HG02798 (cell line): ENCODE results near the gene CCDC13.

Source experiments
- ATAC-seq: cut with Tn5 transposase; IDR thresholded peaks from one replicate; pipeline ENCODE4 v1.9.1; 2021; ENCODE audit warnings: mild to moderate bottlenecking; ENCODE audit not compliant: unreplicated experiment, poor library complexity

CCDC13 gene

DNA sequence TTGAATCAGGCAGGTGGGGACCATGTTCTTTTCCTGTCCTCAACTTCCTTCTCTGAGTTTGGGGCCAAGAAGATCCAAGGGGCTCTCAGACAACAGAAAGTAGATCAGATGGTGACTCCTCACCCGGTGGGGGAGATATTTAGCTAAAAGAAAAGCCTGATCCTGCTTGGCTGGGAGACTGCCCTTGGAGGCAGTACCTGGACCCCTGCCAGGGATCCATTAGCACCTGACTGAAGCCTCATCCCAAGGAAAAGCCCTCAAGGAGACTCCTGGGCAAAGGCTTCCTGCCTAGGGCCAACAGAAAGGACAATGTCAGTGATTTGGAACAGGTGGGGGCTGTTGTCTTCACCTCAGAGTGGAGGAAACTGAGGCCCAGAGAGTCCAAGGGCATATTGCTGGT, 37.0 kb downstream of the CCDC13 start:
- ATAC-seq, result no peak

DNA sequence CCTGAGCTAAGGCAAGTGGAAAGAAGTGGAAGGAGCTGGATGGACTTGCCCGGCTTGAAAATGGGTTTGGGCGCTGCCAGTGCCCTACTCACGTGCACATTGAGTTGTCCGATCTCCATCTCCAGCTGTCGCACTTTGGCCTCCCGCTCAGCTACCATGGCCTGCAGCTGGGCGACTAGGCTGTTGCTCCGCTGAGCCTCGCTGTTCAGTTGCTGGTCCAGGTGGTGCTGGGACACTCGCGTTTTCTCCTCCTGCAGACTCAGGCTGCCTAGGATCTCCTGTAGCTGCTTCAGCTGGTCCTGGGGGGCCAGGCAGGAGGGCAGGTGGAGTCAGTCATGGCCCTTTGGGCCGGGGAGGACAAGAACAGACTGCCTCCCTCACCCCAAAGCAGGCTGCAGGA, 37.4 kb downstream of the CCDC13 start:
- ATAC-seq, result no peak

DNA sequence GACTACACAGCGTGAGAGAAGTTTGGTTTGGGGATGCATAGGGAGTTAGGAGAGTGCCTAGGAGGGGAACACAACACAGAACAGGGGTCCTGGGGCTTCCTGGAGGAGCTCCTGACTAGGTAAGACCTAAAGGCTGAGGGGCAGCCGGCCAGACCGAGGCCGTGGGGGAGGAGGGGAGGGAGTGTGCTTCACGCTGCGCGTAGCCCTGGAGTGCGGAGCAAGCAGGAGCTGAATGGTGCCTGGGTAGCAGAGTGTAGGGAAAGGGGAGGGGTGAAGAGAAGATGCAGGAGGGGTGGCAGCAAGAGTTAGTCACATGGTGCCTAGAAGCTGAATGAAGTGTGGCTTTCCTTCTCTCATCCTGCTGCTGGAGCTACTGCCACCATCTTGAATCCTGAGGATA, 38.0 kb downstream of the CCDC13 start:
- ATAC-seq, result no peak

DNA sequence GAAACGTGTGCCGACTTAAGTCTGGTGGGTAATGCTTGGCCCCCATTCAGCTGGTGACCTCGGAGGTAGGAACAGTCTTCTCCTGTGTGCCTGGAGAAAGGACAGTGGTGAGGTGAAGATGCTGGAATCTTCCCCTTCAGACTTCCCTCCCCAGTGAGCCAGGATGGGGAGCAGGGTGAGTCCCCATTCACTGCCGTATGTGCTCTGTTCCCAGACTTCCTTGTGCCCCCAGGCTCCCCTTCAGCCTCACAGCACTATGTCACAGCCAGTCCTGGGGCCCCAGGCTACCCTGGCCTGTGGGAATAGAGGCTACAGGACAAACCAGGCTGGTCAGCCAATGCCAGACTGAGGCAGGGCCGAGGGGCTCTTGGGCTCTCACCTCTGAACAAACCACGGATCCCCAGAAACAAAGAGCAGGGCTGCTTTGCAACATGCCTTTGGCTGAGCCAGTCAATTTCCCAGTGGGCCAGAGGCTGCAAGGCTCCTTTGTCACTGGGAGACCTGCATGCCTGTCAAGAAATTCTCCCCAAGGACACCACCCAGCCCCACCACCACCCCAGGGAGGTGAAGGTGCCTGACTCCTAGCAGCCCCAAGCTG, 38.7 kb downstream of the CCDC13 start:
- no peak for ATAC-seq

DNA sequence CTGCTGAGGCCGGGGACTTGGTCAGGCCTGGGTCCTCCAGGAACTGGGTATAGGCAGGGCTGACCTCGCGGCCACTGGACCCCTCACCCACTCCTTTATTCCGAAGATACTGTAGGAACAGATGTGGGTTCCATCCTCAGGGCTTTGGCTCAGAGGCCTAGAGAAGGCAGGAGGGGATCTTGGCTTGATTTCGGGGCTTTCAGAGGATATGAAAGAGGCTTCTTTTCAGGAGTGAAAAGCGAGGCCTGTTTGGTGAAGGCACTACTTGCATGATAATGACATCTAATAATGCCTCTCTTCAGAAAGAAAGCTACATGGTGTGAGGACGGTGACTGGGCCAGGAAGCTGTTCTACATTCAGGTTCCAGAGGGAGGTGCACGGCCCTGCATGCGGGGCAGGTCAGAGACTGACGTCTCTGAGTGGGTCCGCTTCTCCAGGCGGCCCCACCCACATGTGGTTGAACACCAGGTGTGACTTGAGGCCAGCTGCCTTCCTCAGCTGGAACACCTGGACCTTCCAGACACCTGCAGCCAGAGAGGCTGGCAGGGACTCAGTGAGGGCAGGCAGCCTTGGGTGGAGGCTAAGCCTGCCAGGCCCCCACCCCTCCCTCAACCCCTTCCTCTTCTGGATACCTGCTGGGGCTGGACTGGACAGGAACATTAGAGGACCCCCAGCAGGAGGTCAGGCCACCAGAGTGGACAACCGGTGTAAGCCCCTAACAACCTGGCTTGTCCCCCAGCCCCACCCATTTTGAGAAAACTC, 39.4 kb downstream of the CCDC13 start:
- no peak for ATAC-seq

DNA sequence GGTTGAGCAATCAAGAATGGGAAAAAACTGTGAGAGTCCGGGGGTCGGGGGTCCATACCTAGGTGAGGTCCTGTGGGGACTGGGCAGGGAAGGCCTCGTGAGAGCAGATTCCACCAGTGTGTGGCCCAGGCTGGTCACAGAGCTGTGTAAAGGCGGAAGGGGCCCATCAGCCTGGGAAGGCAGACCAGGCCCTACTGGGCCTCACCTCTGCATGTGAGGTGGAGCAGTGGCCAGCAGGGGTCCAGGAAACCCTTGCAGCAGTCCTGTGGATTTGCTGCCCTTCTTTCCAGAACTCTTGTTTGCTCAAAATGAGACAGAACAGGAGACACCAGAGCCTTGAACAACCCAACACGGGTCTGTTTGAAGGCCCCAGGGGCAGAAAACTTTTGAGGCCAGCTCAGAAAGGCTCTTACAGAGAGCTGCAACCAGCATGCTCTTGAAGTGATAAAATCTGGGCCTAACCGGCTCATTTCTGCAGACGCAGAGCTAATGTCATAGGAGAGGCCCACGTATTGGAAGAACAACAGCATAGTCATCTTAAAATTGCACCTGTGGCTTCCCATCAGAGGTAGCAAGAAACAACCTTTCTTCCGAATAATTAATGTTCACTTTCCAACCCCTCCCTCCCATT, 40.1 kb downstream of the CCDC13 start:
- no peak for ATAC-seq

DNA sequence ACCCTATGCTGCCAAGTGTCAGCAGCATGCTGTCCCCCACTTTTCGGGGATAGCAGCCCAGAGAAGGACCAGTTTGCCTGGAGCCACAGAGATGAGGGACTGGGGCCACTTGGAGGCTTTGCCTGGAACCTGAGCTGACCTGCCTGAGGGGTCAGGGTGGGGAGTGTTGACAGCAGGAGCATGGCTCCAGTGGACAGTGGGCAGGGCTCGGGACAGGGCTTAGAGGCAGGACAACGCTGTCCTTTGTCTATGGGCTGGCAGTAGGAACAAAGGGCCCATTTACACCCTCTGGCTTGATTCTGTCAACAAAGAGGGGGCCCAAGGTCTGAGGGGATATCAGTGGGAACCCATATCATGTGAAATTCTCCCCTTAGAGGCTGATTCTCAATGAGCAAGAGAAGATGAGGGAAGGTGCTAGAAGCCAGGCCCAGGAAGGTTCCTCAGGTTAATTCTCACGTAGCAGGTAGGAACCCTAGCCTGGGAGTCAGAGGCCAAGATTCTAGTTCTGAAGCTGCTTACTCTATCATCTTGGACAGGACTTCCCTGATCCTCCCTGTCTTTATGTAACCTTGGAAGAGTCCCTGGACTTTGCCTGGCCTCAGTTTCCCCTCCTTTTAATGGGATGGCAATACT, 40.7 kb downstream of the CCDC13 start:
- ATAC-seq, result no peak

DNA sequence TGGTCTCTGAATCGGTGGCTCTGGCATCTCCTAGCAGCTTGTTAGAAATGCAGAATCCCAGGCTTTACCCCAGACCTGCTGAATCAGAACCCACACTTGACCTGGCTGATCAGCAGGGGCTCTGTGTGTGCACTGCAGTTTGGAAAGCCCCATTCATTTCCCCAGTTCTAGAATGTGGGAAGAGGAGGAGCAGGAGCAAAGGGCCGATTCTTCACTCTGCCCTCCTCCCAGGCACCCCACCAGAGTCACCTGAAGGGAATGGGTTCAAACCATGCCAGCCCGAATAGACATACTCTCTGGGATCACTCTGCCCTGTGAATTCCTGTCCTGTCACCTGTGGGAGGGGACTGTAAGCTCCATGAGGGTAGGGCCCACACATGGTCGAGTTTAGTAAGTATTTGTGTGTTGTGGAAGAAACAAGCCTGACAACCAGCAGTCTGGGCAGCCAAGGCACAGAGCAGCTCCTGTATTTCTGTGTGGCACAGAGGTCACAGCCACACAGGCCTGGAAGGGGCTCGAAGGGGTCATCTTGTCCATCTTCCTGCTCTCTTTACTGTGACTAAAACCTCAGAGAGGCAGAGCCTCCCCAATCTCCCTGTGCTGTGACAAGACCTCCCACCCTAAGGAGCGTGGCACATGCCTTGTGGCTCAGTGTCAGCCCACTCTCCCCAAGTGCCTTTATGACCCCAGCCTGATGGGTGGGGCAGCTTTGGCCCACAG, 41.4 kb downstream of the CCDC13 start:
- ATAC-seq, result no peak

DNA sequence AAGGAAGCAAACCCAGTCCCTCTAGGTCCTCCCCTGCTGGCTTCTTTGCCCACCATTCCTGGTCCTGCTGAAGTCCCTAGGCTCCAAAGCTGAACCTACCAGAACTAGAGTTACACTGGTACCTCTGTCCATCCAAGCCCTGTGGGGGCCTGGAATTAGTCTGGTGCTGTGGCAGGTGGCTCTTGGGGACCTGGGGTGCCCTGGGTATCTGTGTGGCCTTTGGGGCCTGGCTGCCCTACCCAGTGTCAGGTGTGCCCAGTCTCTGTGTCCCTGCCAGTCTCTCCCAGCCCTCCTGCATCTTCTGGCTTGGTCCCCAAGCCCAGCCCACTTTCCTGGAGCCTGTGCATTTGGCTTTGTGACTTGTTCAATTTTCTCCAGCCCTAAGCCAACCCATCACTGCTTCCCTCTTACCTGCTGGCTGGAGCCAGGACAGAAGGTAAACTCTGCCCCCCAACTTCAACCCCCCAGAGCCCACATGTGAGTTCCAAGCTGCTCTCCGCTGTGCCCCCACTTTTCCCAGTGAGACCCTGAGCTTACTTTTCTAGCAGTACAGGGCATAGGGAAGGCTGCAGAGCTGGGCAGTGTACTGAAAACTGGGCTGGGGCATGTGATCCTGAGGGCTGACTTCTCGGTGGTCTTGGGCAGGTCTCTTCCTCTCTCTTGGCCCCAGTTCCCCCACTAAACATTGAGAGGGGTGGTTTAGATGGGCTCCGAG, 42.2 kb downstream of the CCDC13 start:
- no peak for ATAC-seq

DNA sequence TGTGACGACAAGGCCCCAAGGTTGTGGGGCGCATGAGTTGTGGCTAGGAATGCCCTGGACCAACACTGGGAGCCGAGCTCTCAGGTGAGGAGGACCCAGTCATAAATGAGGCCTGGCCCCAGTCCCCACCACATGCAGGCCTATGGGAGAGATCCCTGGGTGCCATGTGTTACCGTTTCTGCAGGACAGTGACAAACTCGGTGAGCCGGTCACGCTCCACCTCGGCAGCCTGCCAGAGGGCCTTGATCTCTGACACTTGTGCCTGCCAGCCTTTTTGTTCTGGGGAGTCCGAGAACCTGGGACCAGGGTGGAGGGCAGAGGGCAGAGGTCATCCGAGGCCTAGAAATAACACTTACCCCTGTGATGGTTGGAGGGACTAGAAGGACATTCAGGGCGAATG, 42.8 kb downstream of the CCDC13 start:
- ATAC-seq, result no peak

DNA sequence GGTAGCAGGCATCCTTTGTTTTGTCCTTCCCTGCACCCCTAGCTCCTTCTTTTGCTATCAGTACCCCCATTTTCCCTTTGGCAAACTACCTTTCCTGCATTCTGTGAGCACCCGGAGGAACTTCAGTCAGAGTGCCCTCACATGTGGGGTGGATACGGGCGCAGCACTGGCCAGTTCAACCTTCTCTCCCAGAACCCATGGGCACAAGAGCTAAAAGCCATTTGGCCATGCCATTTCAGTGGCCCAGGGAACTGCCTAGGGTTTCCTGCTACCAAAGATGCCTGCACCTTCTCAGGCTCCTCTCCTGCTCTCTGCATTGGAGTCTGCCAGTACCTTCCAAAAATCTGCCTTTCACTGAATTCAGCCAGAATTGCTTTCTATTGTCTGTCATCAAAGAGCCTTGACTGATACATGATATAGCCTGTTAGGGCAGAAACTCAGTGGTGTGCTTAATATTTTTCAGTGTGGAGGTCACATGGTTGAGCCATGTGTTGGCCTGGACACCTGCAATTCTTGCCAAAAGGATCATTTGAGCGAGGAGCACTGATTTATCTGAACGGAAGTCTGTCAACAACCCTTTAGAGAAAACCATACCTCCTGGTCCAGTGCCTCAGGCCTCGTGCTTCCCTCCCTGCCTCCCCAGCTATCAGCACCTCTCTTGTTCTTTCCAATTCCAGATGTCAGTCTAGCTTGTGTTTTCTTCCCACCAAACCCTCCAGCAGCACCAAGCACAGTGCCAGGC, 43.5 kb downstream of the CCDC13 start:
- ATAC-seq, result no peak

DNA sequence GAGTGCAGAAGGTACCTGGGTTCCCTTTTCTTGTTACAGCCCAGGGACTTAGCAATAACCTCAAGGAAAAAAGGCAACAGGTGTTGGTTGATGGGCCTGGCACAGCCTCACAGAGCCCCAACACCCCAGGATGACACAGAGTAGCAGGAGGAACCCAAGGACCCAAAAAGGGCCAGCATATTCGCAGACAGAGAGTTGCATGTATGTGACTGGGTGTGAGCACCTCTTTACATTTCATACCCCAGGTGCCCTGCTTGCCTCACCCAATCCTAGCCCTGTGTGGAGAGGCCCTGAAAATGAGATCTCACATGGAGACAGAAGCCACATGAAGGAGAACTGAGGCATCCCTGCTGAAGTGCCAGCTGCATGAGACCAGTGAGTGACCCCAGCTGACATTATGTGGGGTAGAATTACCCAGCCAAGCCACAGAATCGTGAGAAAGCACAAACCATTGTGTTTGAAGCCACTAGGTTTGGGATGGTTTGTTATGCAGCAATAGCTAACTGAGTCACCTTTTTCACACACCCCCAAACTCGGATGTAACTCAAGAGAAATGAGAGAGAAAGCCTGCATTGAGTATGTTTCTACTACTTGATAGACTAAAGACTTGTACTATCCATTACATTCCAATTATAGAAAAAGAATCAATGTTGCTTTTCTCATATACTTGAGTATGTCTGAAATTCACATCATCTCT, 44.2 kb downstream of the CCDC13 start:
- no peak for ATAC-seq

DNA sequence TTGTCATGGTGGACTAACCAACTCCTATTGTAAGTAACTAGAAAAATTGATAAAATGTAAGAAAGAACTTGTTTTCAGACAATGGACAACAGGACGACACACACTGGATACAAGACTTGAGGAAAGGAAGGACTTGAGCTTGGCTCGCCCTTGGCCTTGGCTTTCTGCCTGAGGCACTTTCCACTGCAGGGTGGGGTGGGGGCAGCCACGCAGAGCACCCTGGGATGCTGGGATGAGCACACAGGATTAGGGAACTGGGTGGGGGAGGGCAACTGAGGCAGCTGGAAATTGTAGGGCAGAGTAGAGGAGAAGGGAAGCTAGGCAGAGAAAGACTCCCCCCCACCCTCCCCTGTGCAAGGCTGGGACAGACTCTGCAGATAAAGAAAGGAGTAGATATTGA, 45.0 kb downstream of the CCDC13 start:
- no peak for ATAC-seq

DNA sequence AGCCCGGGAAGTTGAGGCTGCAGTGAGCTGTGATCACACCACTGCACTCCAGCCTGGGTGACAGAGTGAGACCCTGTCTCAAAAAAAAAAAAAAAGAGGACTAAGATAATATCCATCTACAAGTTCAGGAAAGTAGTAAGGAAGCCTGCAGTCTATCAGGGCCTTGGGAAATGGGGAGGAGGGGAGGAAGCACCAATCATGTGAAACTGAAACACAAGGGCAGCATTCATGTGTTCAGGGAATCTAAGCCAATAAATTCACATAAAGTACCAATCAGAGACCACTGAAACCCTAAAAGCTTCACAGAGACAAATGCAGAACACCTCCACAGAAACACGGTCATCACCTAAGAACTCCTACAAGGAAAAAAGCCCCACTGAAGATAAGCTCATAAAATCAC, 47.6 kb downstream of the CCDC13 start:
- ATAC-seq, result no peak

DNA sequence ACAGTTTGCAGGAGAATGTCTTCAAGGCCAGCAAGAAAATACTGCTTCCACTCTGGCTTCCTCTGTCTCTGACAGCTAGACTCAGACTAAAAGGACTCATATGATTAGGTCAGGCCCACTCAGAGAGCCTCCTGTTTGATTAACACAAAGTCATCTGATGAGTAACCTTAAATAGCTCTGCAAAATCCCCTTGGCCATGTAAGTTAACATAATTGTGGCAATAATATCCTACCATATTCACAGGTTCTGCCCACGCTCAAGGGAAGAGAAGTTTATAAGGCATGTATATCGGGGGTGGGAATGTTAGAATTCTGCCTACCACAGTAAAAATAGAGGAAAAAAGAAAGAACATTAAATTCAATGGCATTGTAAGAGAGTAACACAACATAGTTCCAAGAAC, 49.8 kb downstream of the CCDC13 start:
- ATAC-seq, result no peak
